GM12878 (cell line): ENCODE measurements around the gene GPR153. TPM values are rescaled to one million over a fixed set of nuclear protein-coding genes. Genes with fewer than 3 reads are reported as not detected.

Experiments used
- ATAC-seq: fragments of 200-7000 bp; cut with Tn5 transposase; 3 replicates; pipeline ENCODE4 v1.9.1; 2020; ENCODE audit warnings: mild to moderate bottlenecking, moderate library complexity
- BruUV-seq: library from RNA; stranded (reverse); fragments of 400-500 nt; replicated peaks from 2 replicates; lab custom pipeline; 2021; lab: Mats Ljungman, UMichigan
- CTCF ChIA-PET: fragments of 300-600 bp; sonication (Branson Sonifier 250); formaldehyde crosslinking; extraction: SDS; loops from one replicate; lab custom pipeline; 2021; ENCODE audit warnings: inconsistent platforms; lab: Yijun Ruan, JAX
- POLR2A ChIA-PET: fragments of 350-600 bp; formaldehyde crosslinking; extraction: SDS; loops from one replicate; lab custom pipeline; 2021; ENCODE audit warnings: inconsistent platforms; lab: Charles Lee
- RAD21 ChIA-PET: fragments of 300-600 bp; sonication (Branson Sonifier 250); formaldehyde crosslinking; loops from one replicate; lab custom pipeline; 2023; ENCODE audit warnings: antibody characterized with exemption; ENCODE audit not compliant: unreplicated experiment; lab: Charles Lee
- SMC1A ChIA-PET: fragments of 300-600 bp; sonication (Branson Sonifier 250); formaldehyde crosslinking; loops from one replicate; lab custom pipeline; 2023; ENCODE audit not compliant: unreplicated experiment, uncharacterized antibody; lab: Charles Lee
- DNase-seq: peaks from one replicate; pipeline ENCODE4 v3.0.0-alpha.2; 2011; ENCODE audit warnings: low read depth, low spot score
- FAIRE-seq: peaks from 3 replicates; lab custom pipeline; 2011; peaks lifted over from hg19 to GRCh38; lab: Jason Lieb, UNC
- H2AFZ ChIP-seq: 2 replicates; pipeline ENCODE4 v1.6.0; 2011; ENCODE audit warnings: low read depth, low read length, control low read depth; ENCODE audit not compliant: control insufficient read depth
- H3K27ac ChIP-seq: 2 replicates; pipeline ENCODE4 v1.5.1; 2011; ENCODE audit warnings: control low read depth; ENCODE audit not compliant: control insufficient read depth, insufficient read depth
- H3K27me3 ChIP-seq, 2 experiments: replicated peaks in 1 of 2; 2 replicates each; pipeline versions ENCODE4 v1.6.0 to v1.6.1; 2011; ENCODE audit warnings: low read length in 1 of 2; ENCODE audit not compliant: control insufficient read depth in 2 of 2, insufficient read depth in 2 of 2
- H3K36me3 ChIP-seq, 2 experiments: 2 replicates each; pipeline ENCODE4 v1.5.1; 2011; ENCODE audit warnings: low read length in 1 of 2; ENCODE audit not compliant: control insufficient read depth in 2 of 2, insufficient read depth in 2 of 2
- H3K4me1 ChIP-seq: 2 replicates; pipeline ENCODE4 v1.6.1; 2011; ENCODE audit warnings: mild to moderate bottlenecking, low read length, moderate library complexity, mixed read lengths; ENCODE audit not compliant: control insufficient read depth, insufficient read depth
- H3K4me2 ChIP-seq: 2 replicates; pipeline ENCODE4 v1.6.0; 2011; ENCODE audit warnings: control low read depth; ENCODE audit not compliant: control insufficient read depth, insufficient read depth
- H3K4me3 ChIP-seq: fragments of 200-600 bp; sonication (generic); 2 replicates; pipeline ENCODE4 v1.5.1; 2016
- H3K79me2 ChIP-seq: 2 replicates; pipeline ENCODE4 v1.6.0; 2011; ENCODE audit warnings: low read length; ENCODE audit not compliant: control insufficient read depth, insufficient read depth
- H3K9ac ChIP-seq: 2 replicates; pipeline ENCODE4 v1.8.0; 2011; ENCODE audit warnings: low read length, control low read depth, mixed read lengths; ENCODE audit not compliant: control insufficient read depth, insufficient read depth
- H3K9me3 ChIP-seq: replicated peaks from 3 replicates; pipeline ENCODE4 v1.5.1; 2011; ENCODE audit warnings: mild to moderate bottlenecking, low read length; ENCODE audit not compliant: control insufficient read depth, insufficient read depth
- H4K20me1 ChIP-seq: 2 replicates; pipeline ENCODE4 v1.6.0; 2011; ENCODE audit not compliant: control insufficient read depth, insufficient read depth
- CHD1 ChIP-seq: IDR thresholded peaks from 2 replicates; pipeline ENCODE4 v1.6.1; 2012; ENCODE audit warnings: low read depth, low read length, improper control_type of control experiment
- E2F4 ChIP-seq: IDR thresholded peaks from 2 replicates; pipeline ENCODE4 v1.6.1; 2012; ENCODE audit warnings: low read depth, low read length, improper control_type of control experiment
- EGR1 ChIP-seq, 2 experiments: IDR thresholded peaks; 1 replicate in 1 of 2; 2 replicates in 1 of 2; pipeline ENCODE4 v1.6.1; 2011 to 2012; ENCODE audit warnings: low read depth in 2 of 2, low read length in 2 of 2, borderline replicate concordance in 1 of 2, mild to moderate bottlenecking in 1 of 2, moderate library complexity in 1 of 2
- JUND ChIP-seq: IDR thresholded peaks from 2 replicates; pipeline ENCODE4 v1.6.1; 2012; ENCODE audit warnings: low read depth, mild to moderate bottlenecking, low read length, improper control_type of control experiment, moderate library complexity
- MTA2 ChIP-seq: fragments of 450-650 bp; IDR thresholded peaks from 2 replicates; pipeline ENCODE4 v1.6.1; 2016; ENCODE audit warnings: low read depth, mild to moderate bottlenecking, moderate library complexity
- MYC ChIP-seq: IDR thresholded peaks from 2 replicates; pipeline ENCODE4 v1.6.1; 2011; ENCODE audit warnings: mild to moderate bottlenecking, low read length, moderate library complexity, inconsistent platforms; ENCODE audit not compliant: insufficient read depth, insufficient replicate concordance, insufficient read length, severe bottlenecking
- NFXL1 ChIP-seq: fragments of 450-650 bp; IDR thresholded peaks from 2 replicates; pipeline ENCODE4 v1.6.1; 2017; ENCODE audit warnings: antibody characterized with exemption, mild to moderate bottlenecking, borderline replicate concordance
- NKRF ChIP-seq: fragments of 450-650 bp; conservative IDR thresholded peaks from 2 replicates; pipeline ENCODE4 v1.6.1; 2017; ENCODE audit warnings: mild to moderate bottlenecking, moderate library complexity
- POLR2AphosphoS5 ChIP-seq: IDR thresholded peaks from 2 replicates; pipeline ENCODE4 v1.6.1; 2011; ENCODE audit warnings: mild to moderate bottlenecking, low read length, inconsistent platforms
- POU2F2 ChIP-seq: IDR thresholded peaks from 3 replicates; pipeline ENCODE4 v1.6.1; 2011; ENCODE audit warnings: low read depth, mild to moderate bottlenecking, low read length, borderline replicate concordance
- RCOR1 ChIP-seq: conservative IDR thresholded peaks from 2 replicates; pipeline ENCODE4 v1.6.1; 2012; ENCODE audit warnings: low read depth, low read length, improper control_type of control experiment
- RUNX3 ChIP-seq: IDR thresholded peaks from 2 replicates; pipeline ENCODE4 v1.6.1; 2012; ENCODE audit warnings: low read length, inconsistent platforms
- SMAD5 ChIP-seq: IDR thresholded peaks from 2 replicates; pipeline ENCODE4 v1.6.1; 2016; ENCODE audit warnings: antibody characterized with exemption, low read depth
- STAT3 ChIP-seq: IDR thresholded peaks from 2 replicates; pipeline ENCODE4 v1.6.1; 2011; ENCODE audit warnings: low read depth, low read length, improper control_type of control experiment
- SUPT20H ChIP-seq: IDR thresholded peaks from 2 replicates; pipeline ENCODE4 v1.6.1; 2011; ENCODE audit warnings: low read depth, mild to moderate bottlenecking, low read length, moderate library complexity, borderline replicate concordance; ENCODE audit not compliant: control insufficient read depth
- WRNIP1 ChIP-seq: IDR thresholded peaks from 2 replicates; pipeline ENCODE4 v1.6.1; 2011; ENCODE audit warnings: low read depth, low read length, improper control_type of control experiment, borderline replicate concordance
- ZNF24 ChIP-seq: fragments of 450-650 bp; IDR thresholded peaks from 2 replicates; pipeline ENCODE4 v1.6.1; 2017; ENCODE audit warnings: antibody characterized with exemption, mild to moderate bottlenecking
- WGBS: methylation state at CpG from one replicate; pipeline ENCODE4 v1.1.6; 2016; ENCODE audit warnings: low lambda C conversion rate; ENCODE audit not compliant: insufficient replicate concordance, insufficient coverage; ENCODE audit errors: missing lambda C conversion rate; 5-methylcytosine and 5-hydroxymethylcytosine counted together
- in situ Hi-C: fragments of 300-500 bp; cut with MboI; formaldehyde crosslinking; loops from 9 replicates; pipeline ENCODE4 v1.14.3; 2018; ENCODE audit warnings: mixed read lengths
- intact Hi-C: fragments of 100-400 bp; cut with micrococcal nuclease; formaldehyde crosslinking; loops from one replicate; pipeline ENCODE4 v1.14.2; 2022; ENCODE audit not compliant: unreplicated experiment
- polyA plus RNA-seq, 11 experiments: library from polyadenylated mRNA; depleted of rRNA in 4 of 11; unstranded in 6 of 11; stranded (reverse) in 5 of 11; fragments of >200 nt; fragmentation: Nextera tagmentation in 4 of 11; fragmentation: Illumina TruSeq in 1 of 11; extraction: Ambion mirVana in 4 of 11; extraction: Trizol in 1 of 11; gene quantifications; 1 replicate in 1 of 11; 2 replicates in 10 of 11; pipeline versions ENCODE4 v1.2.1 to v1.2.3, GENCODE V29; 2011 to 2016; ENCODE audit warnings: inconsistent platforms in 2 of 11, missing spikeins in 2 of 11, low read depth in 1 of 11
- total RNA-seq, 4 experiments: library from RNA; depleted of rRNA in 3 of 4; stranded (reverse); fragments of >200 nt in 3 of 4; fragmentation: Illumina TruSeq in 1 of 4; extraction: Trizol in 1 of 4; gene quantifications; 2 replicates each; pipeline versions ENCODE4 v1.2.1 to v1.2.3, GENCODE V29; 2013 to 2021
- TF ChIP-seq, protein P1 (sequence below): fragments of 450-650 bp; IDR thresholded peaks from 2 replicates; pipeline ENCODE4 v1.6.1; 2018; ENCODE audit warnings: borderline replicate concordance, mild to moderate bottlenecking; ENCODE audit not compliant: partially characterized antibody

Gene GPR153
- total and polyA plus RNA-seq, 10 of the 15 experiments (the other 5 are each of a cell fraction or from before 2014, with no cell fraction given): 0.04 to 2.2 (median 0.54) TPM

DNA sequence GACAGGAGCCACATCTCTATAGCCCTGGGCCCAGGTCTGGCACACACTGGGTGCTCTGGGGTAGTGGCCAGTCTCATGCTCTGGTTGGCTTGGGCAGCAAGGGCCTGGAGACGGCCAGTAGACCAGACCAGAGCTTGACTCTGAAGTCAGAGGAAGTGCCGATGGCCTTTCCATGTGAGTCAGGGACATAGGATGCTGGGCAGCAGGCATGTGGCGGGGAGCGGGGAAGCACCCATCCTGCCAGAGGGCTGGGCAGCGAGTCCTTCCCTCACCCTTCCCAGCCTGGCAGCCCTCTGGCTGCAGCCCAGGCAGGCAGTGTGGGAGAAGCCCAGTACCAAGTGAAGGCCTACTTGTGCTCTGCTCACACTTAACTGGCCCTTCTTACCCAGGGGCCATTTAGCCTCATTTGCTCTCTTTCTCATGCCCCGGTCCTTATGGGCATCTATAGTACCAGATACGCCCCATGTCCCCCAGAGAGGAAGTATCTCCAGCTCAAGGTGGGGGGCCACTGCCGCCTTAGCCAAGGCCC, 3.3 kb downstream of the GPR153 start:
- no peaks in the 10 kb centered on the region for H3K9me3 ChIP-seq
- no peak overlapping the region for H3K27ac ChIP-seq
- H4K20me1 ChIP-seq: no peaks in the 10 kb centered on the region
- H3K79me2 ChIP-seq: no peaks in the 10 kb centered on the region
- ATAC-seq (no peak), FAIRE-seq (no peak), DNase-seq (no peak)
- in situ Hi-C loops: no loop called here
- no peaks in the 10 kb centered on the region for H3K36me3 ChIP-seq
- intact Hi-C loops: no loop called here
- no peaks in the 10 kb centered on the region; a peak in 1 of 4 replicates for H3K27me3 ChIP-seq
- WGBS: 62% methylated on average over 8 of the region's 8 CpGs
- RAD21 ChIA-PET: no interaction called here
- peaks cover 3% of the 10 kb centered on the region; the same call in 1 of the 2 replicates for H3K4me1 ChIP-seq
- H3K9ac ChIP-seq: no peak overlapping the region
- CTCF ChIA-PET: interaction anchor here (1.0 kb wide), 2 partner anchors 10 to 81 kb away, joined by 3 read pairs; no protein-coding TSS in a partner anchor
- H3K4me2 ChIP-seq: no peak overlapping the region
- SMC1A ChIA-PET: no interaction called here
- POLR2A ChIA-PET: no interaction called here
- no peak overlapping the region for H3K4me3 ChIP-seq
- no peak overlapping the region for H2AFZ ChIP-seq
- BruUV-seq: no TSS peak
- TF ChIP-seq CHD1 (no peak), RCOR1 (no peak), POLR2AphosphoS5 (no peak), ZNF24 (no peak), POU2F2 (no peak), EGR1 (IDR thresholded peaks at IDR 0.05; ENCODE audit: borderline replicate concordance in 1 of 2, low read depth in 2 of 2, low read length in 2 of 2) (no peak), MYC (no peak), NKRF (no peak), SMAD5 (no peak), STAT3 (no peak), E2F4 (no peak), JUND (no peak), SUPT20H (no peak), RUNX3 (no peak), NFXL1 (no peak), MTA2 (no peak), WRNIP1 (no peak)
- TF ChIP-seq, protein P1, sequence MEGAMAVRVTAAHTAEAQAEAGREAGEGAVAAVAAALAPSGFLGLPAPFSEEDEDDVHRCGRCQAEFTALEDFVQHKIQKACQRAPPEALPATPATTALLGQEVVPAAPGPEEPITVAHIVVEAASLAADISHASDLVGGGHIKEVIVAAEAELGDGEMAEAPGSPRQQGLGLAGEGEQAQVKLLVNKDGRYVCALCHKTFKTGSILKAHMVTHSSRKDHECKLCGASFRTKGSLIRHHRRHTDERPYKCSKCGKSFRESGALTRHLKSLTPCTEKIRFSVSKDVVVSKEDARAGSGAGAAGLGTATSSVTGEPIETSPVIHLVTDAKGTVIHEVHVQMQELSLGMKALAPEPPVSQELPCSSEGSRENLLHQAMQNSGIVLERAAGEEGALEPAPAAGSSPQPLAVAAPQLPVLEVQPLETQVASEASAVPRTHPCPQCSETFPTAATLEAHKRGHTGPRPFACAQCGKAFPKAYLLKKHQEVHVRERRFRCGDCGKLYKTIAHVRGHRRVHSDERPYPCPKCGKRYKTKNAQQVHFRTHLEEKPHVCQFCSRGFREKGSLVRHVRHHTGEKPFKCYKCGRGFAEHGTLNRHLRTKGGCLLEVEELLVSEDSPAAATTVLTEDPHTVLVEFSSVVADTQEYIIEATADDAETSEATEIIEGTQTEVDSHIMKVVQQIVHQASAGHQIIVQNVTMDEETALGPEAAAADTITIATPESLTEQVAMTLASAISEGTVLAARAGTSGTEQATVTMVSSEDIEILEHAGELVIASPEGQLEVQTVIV: no peak
